Measurements from ENCODE around the gene TMEM229B.

TMEM229B gene

GRCh38 chr14:67485501-67486095, 2.9 kb downstream of the TMEM229B start:
- H3K9me3 Mint-ChIP-seq = no peaks in the 10 kb centered on the region
- H3K4me3 Mint-ChIP-seq = no peak overlapping the region
- H3K27me3 Mint-ChIP-seq = peaks cover 1% of the 10 kb centered on the region
- H3K4me1 Mint-ChIP-seq (ENCODE audit: low read depth) = peaks cover 80% of the 10 kb centered on the region
- no peak overlapping the region for H3K27ac Mint-ChIP-seq
- H3K36me3 Mint-ChIP-seq (ENCODE audit: low read depth) = peaks cover 12% of the 10 kb centered on the region

GRCh38 chr14:67483579-67484285, 4.8 kb downstream of the TMEM229B start:
- Mint-ChIP-seq H3K4me3 (no peak overlapping the region), H3K4me1 (ENCODE audit: low read depth) (peaks cover 63% of the 10 kb centered on the region), H3K36me3 (ENCODE audit: low read depth) (peaks cover 12% of the 10 kb centered on the region), H3K9me3 (no peaks in the 10 kb centered on the region), H3K27ac (no peak overlapping the region), H3K27me3 (no peaks in the 10 kb centered on the region)

- no peak overlapping the region for H3K4me3 Mint-ChIP-seq
- no peak overlapping the region for H3K27ac Mint-ChIP-seq
- H3K4me1 Mint-ChIP-seq (ENCODE audit: low read depth) = peaks cover 51% of the 10 kb centered on the region
- H3K27me3 Mint-ChIP-seq = no peaks in the 10 kb centered on the region
- peaks cover 19% of the 10 kb centered on the region for H3K36me3 Mint-ChIP-seq (ENCODE audit: low read depth)
- H3K9me3 Mint-ChIP-seq = no peaks in the 10 kb centered on the region
Measured at GRCh38 chr14:67482231-67483164, 6.0 kb downstream of the TMEM229B start.

- Mint-ChIP-seq H3K27ac (no peak overlapping the region), H3K4me3 (no peak overlapping the region), H3K27me3 (no peaks in the 10 kb centered on the region)
Measured at GRCh38 chr14:67480011-67480410, 8.5 kb downstream of the TMEM229B start.

GRCh38 chr14:67478800-67479084, 9.8 kb downstream of the TMEM229B start:
- no peak overlapping the region for H3K4me3 Mint-ChIP-seq
- H3K9me3 Mint-ChIP-seq = no peaks in the 10 kb centered on the region
- H3K4me1 Mint-ChIP-seq (ENCODE audit: low read depth) = peaks cover 22% of the 10 kb centered on the region
- H3K27ac Mint-ChIP-seq = no peak overlapping the region
- H3K36me3 Mint-ChIP-seq (ENCODE audit: low read depth) = peaks cover 15% of the 10 kb centered on the region
- H3K27me3 Mint-ChIP-seq = no peaks in the 10 kb centered on the region

More at GRCh38 chr14:67480011-67480410, 8.5 kb downstream of the TMEM229B start:
- peaks cover 34% of the 10 kb centered on the region for H3K4me1 Mint-ChIP-seq (ENCODE audit: low read depth)
- no peaks in the 10 kb centered on the region for H3K9me3 Mint-ChIP-seq
- peaks cover 15% of the 10 kb centered on the region for H3K36me3 Mint-ChIP-seq (ENCODE audit: low read depth)

- Mint-ChIP-seq H3K9me3 (no peaks in the 10 kb centered on the region), H3K27ac (no peak overlapping the region), H3K4me1 (ENCODE audit: low read depth) (peaks cover 19% of the 10 kb centered on the region), H3K27me3 (no peaks in the 10 kb centered on the region), H3K4me3 (no peak overlapping the region), H3K36me3 (ENCODE audit: low read depth) (peaks cover 15% of the 10 kb centered on the region)
Measured at GRCh38 chr14:67477926-67478799, 10.4 kb downstream of the TMEM229B start.

GRCh38 chr14:67474366-67474765, 14.2 kb downstream of the TMEM229B start:
- H3K27ac Mint-ChIP-seq = no peak overlapping the region
- no peaks in the 10 kb centered on the region for H3K9me3 Mint-ChIP-seq
- H3K4me3 Mint-ChIP-seq = no peak overlapping the region
- peaks cover 15% of the 10 kb centered on the region for H3K36me3 Mint-ChIP-seq (ENCODE audit: low read depth)
- H3K27me3 Mint-ChIP-seq = no peaks in the 10 kb centered on the region
- peaks cover 8% of the 10 kb centered on the region for H3K4me1 Mint-ChIP-seq (ENCODE audit: low read depth)

- Mint-ChIP-seq H3K27ac (no peak overlapping the region), H3K27me3 (no peaks in the 10 kb centered on the region), H3K4me3 (no peak overlapping the region), H3K4me1 (ENCODE audit: low read depth) (peaks cover 8% of the 10 kb centered on the region), H3K36me3 (ENCODE audit: low read depth) (peaks cover 15% of the 10 kb centered on the region), H3K9me3 (no peaks in the 10 kb centered on the region)
Measured at GRCh38 chr14:67473290-67474082, 15.0 kb downstream of the TMEM229B start.

- peaks cover 10% of the 10 kb centered on the region for H3K36me3 Mint-ChIP-seq (ENCODE audit: low read depth)
- no peak overlapping the region for H3K27ac Mint-ChIP-seq
- H3K9me3 Mint-ChIP-seq = no peaks in the 10 kb centered on the region
- H3K27me3 Mint-ChIP-seq = no peaks in the 10 kb centered on the region
- H3K4me1 Mint-ChIP-seq (ENCODE audit: low read depth) = peaks cover 8% of the 10 kb centered on the region
- no peak overlapping the region for H3K4me3 Mint-ChIP-seq
Measured at GRCh38 chr14:67472726-67473125, 15.8 kb downstream of the TMEM229B start.

GRCh38 chr14:67469954-67470353, 18.6 kb downstream of the TMEM229B start:
- no peak overlapping the region for H3K27ac Mint-ChIP-seq
- H3K9me3 Mint-ChIP-seq = no peaks in the 10 kb centered on the region

GRCh38 chr14:67468378-67468730, 20.2 kb downstream of the TMEM229B start:
- Mint-ChIP-seq H3K4me1 (ENCODE audit: low read depth) (peaks cover 22% of the 10 kb centered on the region), H3K4me3 (no peak overlapping the region), H3K36me3 (ENCODE audit: low read depth) (no peaks in the 10 kb centered on the region), H3K9me3 (no peaks in the 10 kb centered on the region), H3K27me3 (no peaks in the 10 kb centered on the region), H3K27ac (no peak overlapping the region)

More at GRCh38 chr14:67469954-67470353, 18.6 kb downstream of the TMEM229B start:
- Mint-ChIP-seq H3K36me3 (ENCODE audit: low read depth) (no peaks in the 10 kb centered on the region), H3K4me1 (ENCODE audit: low read depth) (peaks cover 9% of the 10 kb centered on the region), H3K4me3 (no peak overlapping the region), H3K27me3 (no peaks in the 10 kb centered on the region)

GRCh38 chr14:67467134-67467533, 21.4 kb downstream of the TMEM229B start:
- no peaks in the 10 kb centered on the region for H3K36me3 Mint-ChIP-seq (ENCODE audit: low read depth)
- no peak overlapping the region for H3K4me3 Mint-ChIP-seq
- H3K9me3 Mint-ChIP-seq = no peaks in the 10 kb centered on the region
- H3K27ac Mint-ChIP-seq = no peak overlapping the region
- H3K4me1 Mint-ChIP-seq (ENCODE audit: low read depth) = peaks cover 22% of the 10 kb centered on the region
- H3K27me3 Mint-ChIP-seq = no peaks in the 10 kb centered on the region

- Mint-ChIP-seq H3K4me1 (ENCODE audit: low read depth) (peaks cover 22% of the 10 kb centered on the region), H3K36me3 (ENCODE audit: low read depth) (no peaks in the 10 kb centered on the region), H3K9me3 (no peaks in the 10 kb centered on the region), H3K27ac (no peak overlapping the region), H3K4me3 (no peak overlapping the region), H3K27me3 (no peaks in the 10 kb centered on the region)
Measured at GRCh38 chr14:67464879-67465278, 23.6 kb downstream of the TMEM229B start.

- Mint-ChIP-seq H3K9me3 (no peaks in the 10 kb centered on the region), H3K27me3 (no peaks in the 10 kb centered on the region), H3K36me3 (ENCODE audit: low read depth) (no peaks in the 10 kb centered on the region), H3K27ac (no peak overlapping the region), H3K4me3 (no peak overlapping the region), H3K4me1 (ENCODE audit: low read depth) (peaks cover 22% of the 10 kb centered on the region)
Measured at GRCh38 chr14:67464377-67464776, 24.1 kb downstream of the TMEM229B start.
